ENCODE results near the gene UBC. TPM values are rescaled to one million over a fixed set of nuclear protein-coding genes. Genes with fewer than 3 reads are reported as not detected.

The UBC gene
- total and polyA plus RNA-seq, 9 of the 15 experiments (the other 6 are each of a cell fraction or from before 2014, with no cell fraction given) = 533 to 1,153 (median 813) TPM

GRCh38 chr12:124904306-124905098, 9.9 kb downstream of the UBC start (continued):
- TF ChIP-seq GTF3C2 (IDR thresholded peaks at IDR 0.05; ENCODE audit: borderline replicate concordance, extremely low read depth, insufficient read length) (no peak), RCOR1 (IDR thresholded peaks at IDR 0.05; ENCODE audit: borderline replicate concordance in 1 of 2, low read depth in 2 of 2, low read length in 2 of 2) (peak in 1 of 2 experiments; percentile 90; a peak in 2 of 4 replicates), E2F1 (CRISPR knock-in tag; IDR thresholded peaks at IDR 0.05) (0 out of 2 replicates have a peak, but pooled peaks have one; percentile 56), TSHZ1 (CRISPR knock-in tag; IDR thresholded peaks at IDR 0.05) (no peak), KDM5B (IDR thresholded peaks at IDR 0.05; ENCODE audit: insufficient replicate concordance, low read depth, low read length) (peak; percentile 60), ZNF143 (CRISPR knock-in tag; IDR thresholded peaks at IDR 0.05) (no peak), SMAD1 (IDR thresholded peaks at IDR 0.05; ENCODE audit: low read depth, low read length, partially characterized antibody) (no peak), SAFB (IDR thresholded peaks at IDR 0.05; ENCODE audit: borderline replicate concordance, low read depth, low read length) (peak; percentile 47; the same call in 1 of the 2 replicates), CTBP1 (IDR thresholded peaks at IDR 0.05; ENCODE audit: borderline replicate concordance) (peak; percentile 78; the same call in 1 of the 2 replicates), ZC3H11A (IDR thresholded peaks at IDR 0.05; ENCODE audit: low read depth, low read length) (no peak), ZNF449 (CRISPR knock-in tag; IDR thresholded peaks at IDR 0.05) (peak; percentile 9; the same call in 1 of the 2 replicates), ATF7 (IDR thresholded peaks at IDR 0.05) (peak; percentile 85), TFAP4 (CRISPR knock-in tag; IDR thresholded peaks at IDR 0.05; ENCODE audit: borderline replicate concordance) (peak; percentile 87), IFI16 (CRISPR knock-in tag; IDR thresholded peaks at IDR 0.05) (no peak), MAFG (tag; conservative IDR thresholded peaks at IDR 0.05) (peak; percentile 86), ZNF589 (CRISPR knock-in tag; IDR thresholded peaks at IDR 0.05; ENCODE audit: low read depth) (0 out of 2 replicates have a peak, but pooled peaks have one; percentile 74)

Data from K562 (cell line).